HepG2 (cell line): ENCODE measurements around the gene MTF1. TPM values are rescaled to one million over a fixed set of nuclear protein-coding genes. Genes with fewer than 3 reads are reported as not detected.

Experiments
- ATAC-seq: fragments of 200-7000 bp; cut with Tn5 transposase; 3 replicates; pipeline ENCODE4 v1.9.1; 2020; ENCODE audit warnings: mild to moderate bottlenecking, moderate library complexity
- BruUV-seq: library from RNA; stranded (reverse); fragments of 400-500 nt; replicated peaks from 2 replicates; lab custom pipeline; 2021; lab: Mats Ljungman, UMichigan
- CTCF ChIA-PET: fragments of 300-600 bp; formaldehyde crosslinking; extraction: SDS; loops from one replicate; lab custom pipeline; 2021; ENCODE audit warnings: low total read pairs, inconsistent platforms, low intra/inter-chr PET ratio; lab: Yijun Ruan, JAX
- POLR2A ChIA-PET: fragments of 350-600 bp; sonication (Branson Sonifier 250); formaldehyde crosslinking; loops from one replicate; lab custom pipeline; 2020; ENCODE audit warnings: antibody characterized with exemption, inconsistent platforms; lab: Yijun Ruan, JAX
- DNase-seq: peaks from one replicate; pipeline ENCODE4 v3.0.0-alpha.2; 2015; ENCODE audit warnings: low spot score
- FAIRE-seq: peaks from 3 replicates; lab custom pipeline; 2011; peaks lifted over from hg19 to GRCh38; lab: Jason Lieb, UNC
- H2AFZ ChIP-seq: one replicate; pipeline ENCODE4 v1.6.1; 2011; ENCODE audit warnings: low read length, inconsistent platforms
- H3K27ac ChIP-seq: fragments of 300-600 bp; 3 replicates; pipeline ENCODE4 v1.8.0; 2011; ENCODE audit warnings: mixed run types, mild to moderate bottlenecking, mixed read lengths, low read length, inconsistent platforms; ENCODE audit not compliant: insufficient read depth; ENCODE audit errors: extremely low read length
- H3K27me3 ChIP-seq, 2 experiments: fragments of 200-600 bp in 1 of 2; 2 replicates in 1 of 2; 3 replicates in 1 of 2; pipeline versions ENCODE4 v1.6.0 to v1.8.0; 2011; ENCODE audit warnings: low read length in 2 of 2, mild to moderate bottlenecking in 2 of 2, moderate library complexity in 2 of 2, inconsistent platforms in 1 of 2; ENCODE audit not compliant: insufficient read depth in 2 of 2, control insufficient read depth in 1 of 2
- H3K36me3 ChIP-seq, 2 experiments: fragments of 200-600 bp in 1 of 2; replicated peaks in 1 of 2; 2 replicates in 1 of 2; 3 replicates in 1 of 2; pipeline versions ENCODE4 v1.5.1 to v1.8.0; 2011; ENCODE audit warnings: low read length in 2 of 2, inconsistent platforms in 1 of 2; ENCODE audit not compliant: insufficient read depth in 2 of 2, control insufficient read depth in 1 of 2
- H3K4me1 ChIP-seq: 2 replicates; pipeline ENCODE4 v1.5.1; 2012; ENCODE audit warnings: low read length, inconsistent platforms; ENCODE audit not compliant: insufficient read depth
- H3K4me2 ChIP-seq: 2 replicates; pipeline ENCODE4 v1.6.0; 2011; ENCODE audit warnings: low read depth, low read length, inconsistent platforms
- H3K4me3 ChIP-seq, 3 experiments: fragments of 200-600 bp in 1 of 3; sonication (generic), shearing (Covaris generic) in 1 of 3; replicated peaks in 1 of 3; 2 replicates each; pipeline ENCODE4 v1.5.1; 2011 to 2016; ENCODE audit warnings: low read length in 3 of 3, inconsistent platforms in 2 of 3, low read depth in 2 of 3, mild to moderate bottlenecking in 2 of 3, control low read depth in 1 of 3, mixed read lengths in 1 of 3; ENCODE audit not compliant: insufficient read depth in 1 of 3
- H3K79me2 ChIP-seq: one replicate; pipeline ENCODE4 v1.6.1; 2011; ENCODE audit warnings: low read length, inconsistent platforms; ENCODE audit not compliant: insufficient read depth
- H3K9ac ChIP-seq: 2 replicates; pipeline ENCODE4 v1.6.0; 2011; ENCODE audit warnings: mild to moderate bottlenecking, low read depth, low read length, inconsistent platforms; ENCODE audit not compliant: insufficient read depth
- H3K9me3 ChIP-seq: 2 replicates; pipeline ENCODE4 v1.5.1; 2012; ENCODE audit warnings: mild to moderate bottlenecking, low read length
- H4K20me1 ChIP-seq: 2 replicates; pipeline ENCODE4 v1.6.0; 2011; ENCODE audit warnings: inconsistent platforms, mild to moderate bottlenecking, low read length, moderate library complexity; ENCODE audit not compliant: insufficient read depth
- AHR ChIP-seq: IDR thresholded peaks from 2 replicates; pipeline ENCODE4 v1.6.1; 2018; ENCODE audit warnings: missing genetic modification reagents, missing compliant biosample characterization
- ARNT2 ChIP-seq: sonication (generic); formaldehyde crosslinking; IDR thresholded peaks from 2 replicates; pipeline ENCODE4 v1.8.0; 2022; ENCODE audit warnings: mild to moderate bottlenecking, low read depth, missing genetic modification reagents, moderate library complexity
- ATF5 ChIP-seq: sonication (generic); formaldehyde crosslinking; IDR thresholded peaks from 2 replicates; pipeline ENCODE4 v1.4.0; 2020; ENCODE audit warnings: mild to moderate bottlenecking, low read depth, missing genetic modification reagents
- CCAR2 ChIP-seq: fragments of 200-400 bp; formaldehyde crosslinking; optimal IDR thresholded peaks from 2 replicates; pipeline ENCODE3; 2018; ENCODE audit warnings: low read depth, mild to moderate bottlenecking, low read length, moderate library complexity
- DR1 ChIP-seq: sonication (generic); formaldehyde crosslinking; IDR thresholded peaks from 2 replicates; pipeline ENCODE4 v1.8.0; 2021; ENCODE audit warnings: mild to moderate bottlenecking, missing genetic modification reagents, inconsistent platforms
- ELF4 ChIP-seq: sonication (generic); formaldehyde crosslinking; IDR thresholded peaks from 2 replicates; pipeline ENCODE4 v1.5.0; 2020; ENCODE audit warnings: missing genetic modification reagents, mild to moderate bottlenecking, moderate library complexity, borderline replicate concordance
- HOXA5 ChIP-seq: sonication (generic); formaldehyde crosslinking; IDR thresholded peaks from 2 replicates; pipeline ENCODE4 v1.4.0; 2020; ENCODE audit warnings: missing genetic modification reagents
- KMT2B ChIP-seq: IDR thresholded peaks from 2 replicates; pipeline ENCODE4 v1.6.1; 2016; ENCODE audit warnings: missing genetic modification reagents, missing compliant biosample characterization
- LCORL ChIP-seq, 2 experiments: fragments of 450-650 bp in 1 of 2; sonication (generic) in 1 of 2; formaldehyde crosslinking in 1 of 2; IDR thresholded peaks; 2 replicates each; pipeline versions ENCODE4 v1.5.0 to v1.6.1; 2017 to 2020; ENCODE audit warnings: antibody characterized with exemption in 1 of 2, missing genetic modification reagents in 1 of 2
- MEF2D ChIP-seq: sonication (generic); formaldehyde crosslinking; IDR thresholded peaks from 2 replicates; pipeline ENCODE4 v1.5.1; 2020; ENCODE audit warnings: mild to moderate bottlenecking, missing genetic modification reagents
- MNT ChIP-seq: fragments of 450-650 bp; IDR thresholded peaks from 2 replicates; pipeline ENCODE4 v1.6.1; 2016
- NONO ChIP-seq, 2 experiments: fragments of 450-650 bp in 1 of 2; sonication (generic) in 1 of 2; formaldehyde crosslinking in 1 of 2; IDR thresholded peaks in 1 of 2; conservative IDR thresholded peaks in 1 of 2; 2 replicates each; pipeline versions ENCODE4 v1.6.1 to v1.8.0; 2017 to 2022; ENCODE audit warnings: mild to moderate bottlenecking in 1 of 2, missing genetic modification reagents in 1 of 2, moderate library complexity in 1 of 2
- UBTF ChIP-seq: sonication (generic); formaldehyde crosslinking; IDR thresholded peaks from 2 replicates; pipeline ENCODE4 v1.4.0; 2020; ENCODE audit warnings: mild to moderate bottlenecking, missing genetic modification reagents
- ZNF329 ChIP-seq: sonication (generic); formaldehyde crosslinking; IDR thresholded peaks from 2 replicates; pipeline ENCODE4 v1.9.0; 2021; ENCODE audit warnings: low read depth, mild to moderate bottlenecking, missing genetic modification reagents
- ZNF629 ChIP-seq: sonication (generic); formaldehyde crosslinking; conservative IDR thresholded peaks from 2 replicates; pipeline ENCODE4 v1.5.0; 2020; ENCODE audit warnings: missing genetic modification reagents
- ZNF878 ChIP-seq: sonication (generic); formaldehyde crosslinking; IDR thresholded peaks from 2 replicates; pipeline ENCODE4 v1.8.1; 2023; ENCODE audit warnings: mild to moderate bottlenecking, missing genetic modification reagents, moderate library complexity
- ZSCAN29 ChIP-seq: sonication (generic); formaldehyde crosslinking; conservative IDR thresholded peaks from 2 replicates; pipeline ENCODE4 v1.4.0; 2020; ENCODE audit warnings: mild to moderate bottlenecking, missing genetic modification reagents
- WGBS: methylation state at CpG from one replicate; pipeline ENCODE4 v1.1.6; 2017; ENCODE audit warnings: low lambda C conversion rate; 5-methylcytosine and 5-hydroxymethylcytosine counted together
- in situ Hi-C: cut with HindIII; loops from 2 replicates; pipeline ENCODE4 v1.10.0; 2017; ENCODE audit warnings: low pct_unique_long_range_greater_than_20kb; ENCODE audit not compliant: extremely low pct_ligation_motif_present
- intact Hi-C: fragments of 100-400 bp; cut with micrococcal nuclease; formaldehyde crosslinking; loops from one replicate; pipeline ENCODE4 v1.10.0; 2022; ENCODE audit not compliant: unreplicated experiment
- polyA plus RNA-seq, 8 experiments: library from polyadenylated mRNA; depleted of rRNA in 3 of 8; stranded (reverse) in 7 of 8; unstranded in 1 of 8; fragments of >200 nt; fragmentation: Illumina TruSeq in 4 of 8; extraction: Trizol in 4 of 8; gene quantifications; 2 replicates each; pipeline versions ENCODE4 v1.2.1 to v1.2.3, GENCODE V29; 2011 to 2016; ENCODE audit warnings: low read depth in 4 of 8, missing spikeins in 1 of 8, mixed read lengths in 1 of 8; ENCODE audit not compliant: insufficient read depth in 1 of 8
- total RNA-seq, 5 experiments: library from RNA; depleted of rRNA; stranded (reverse); fragments of >200 nt; fragmentation: Illumina TruSeq; extraction: Trizol; gene quantifications; 2 replicates each; pipeline ENCODE4 v1.2.3, GENCODE V29; 2016; ENCODE audit warnings: low read depth in 1 of 5

The MTF1 gene
- total and polyA plus RNA-seq, 2 of the 13 experiments (the other 11 are each of a cell fraction or from before 2014, with no cell fraction given) = 2.4 to 3.3 TPM

GRCh38 chr1:37888022-37888700, 28.8 kb upstream of the MTF1 start:
- no peak for ATAC-seq
- Histone ChIP-seq H3K27me3 (no peaks in the 10 kb centered on the region), H4K20me1 (no peaks in the 10 kb centered on the region; the same call in 1 of the 2 replicates), H2AFZ (no peak overlapping the region), H3K36me3 (peaks cover 17 to 48% of the 10 kb centered on the region in 2 experiments), H3K4me1 (peaks cover 2% of the 10 kb centered on the region; the same call in 1 of the 2 replicates), H3K9ac (no peak overlapping the region), H3K4me3 (no peak overlapping the region)
- in situ Hi-C loops = no loop called here
- CTCF ChIA-PET = no interaction called here
- WGBS = 97% methylated on average over 6 of the region's 6 CpGs
- intact Hi-C loops = no loop called here
- POLR2A ChIA-PET = no interaction called here
- no TSS peak for BruUV-seq
- DNase-seq = no peak
- no peak for TF ChIP-seq MNT
- no peak for TF ChIP-seq KMT2B (CRISPR knock-in tag)
- TF ChIP-seq ELF4 (CRISPR knock-in tag) = no peak
- no peak for TF ChIP-seq MEF2D (CRISPR knock-in tag)
- no peak for TF ChIP-seq ZNF329 (CRISPR knock-in tag)
- TF ChIP-seq LCORL (IDR thresholded peaks at IDR 0.05) = no peak
- no peak for TF ChIP-seq LCORL (CRISPR knock-in tag; IDR thresholded peaks at IDR 0.05)
- no peak for TF ChIP-seq ZSCAN29 (CRISPR knock-in tag)
- TF ChIP-seq ZNF878 (CRISPR knock-in tag) = no peak
- TF ChIP-seq HOXA5 = no peak
- TF ChIP-seq UBTF (CRISPR knock-in tag) = no peak
- no peak for TF ChIP-seq ATF5 (CRISPR knock-in tag)
- TF ChIP-seq ZNF629 (CRISPR knock-in tag) = no peak
- TF ChIP-seq AHR (CRISPR knock-in tag) = no peak
- no peak for TF ChIP-seq ARNT2 (CRISPR knock-in tag)
- TF ChIP-seq NONO (IDR thresholded peaks at IDR 0.05) = no peak
- TF ChIP-seq NONO (CRISPR knock-in tag; conservative IDR thresholded peaks at IDR 0.05) = no peak
- no peak for TF ChIP-seq DR1 (CRISPR knock-in tag)
- TF ChIP-seq CCAR2 = no peak
- TF ChIP-seq, all 625 proteins: peak for 0
- Histone ChIP-seq H3K9me3 (no peaks in the 10 kb centered on the region), H3K27ac (no peak overlapping the region), H3K79me2 (no peaks in the 10 kb centered on the region), H3K4me2 (no peak overlapping the region)
- FAIRE-seq = no peak
